Osteoblast (primary cell): ENCODE measurements around the gene TENM3. TPM values are rescaled to one million over a fixed set of nuclear protein-coding genes. Genes with fewer than 3 reads are reported as not detected.

Source experiments
- DNase-seq: peaks from one replicate; pipeline ENCODE4 v3.0.0; 2011; ENCODE audit warnings: low spot score, mixed read lengths; ENCODE audit not compliant: insufficient read length; ENCODE audit errors: missing footprints
- H2AFZ ChIP-seq: 2 replicates; pipeline ENCODE4 v1.6.0; 2011; ENCODE audit warnings: mild to moderate bottlenecking, low read length
- H3K27ac ChIP-seq: 2 replicates; pipeline ENCODE4 v1.5.1; 2011; ENCODE audit warnings: mild to moderate bottlenecking, low read depth, low read length, moderate library complexity
- H3K27me3 ChIP-seq: 2 replicates; pipeline ENCODE4 v1.6.0; 2012; ENCODE audit warnings: mild to moderate bottlenecking, control low read depth, inconsistent platforms, low read length, moderate library complexity; ENCODE audit not compliant: insufficient read depth
- H3K36me3 ChIP-seq: 2 replicates; pipeline ENCODE4 v1.5.1; 2011; ENCODE audit warnings: mild to moderate bottlenecking, low read length, control low read depth, moderate library complexity; ENCODE audit not compliant: insufficient read depth
- H3K4me1 ChIP-seq: 2 replicates; pipeline ENCODE4 v1.5.1; 2011; ENCODE audit warnings: mild to moderate bottlenecking, low read length, control low read depth, moderate library complexity; ENCODE audit not compliant: insufficient read depth
- H3K4me2 ChIP-seq: 2 replicates; pipeline ENCODE4 v1.6.0; 2011; ENCODE audit warnings: mild to moderate bottlenecking, low read length; ENCODE audit not compliant: insufficient read depth
- H3K4me3 ChIP-seq: fragments of 200-600 bp; sonication (generic); 3 replicates; pipeline ENCODE4 v1.5.1; 2012; ENCODE audit warnings: mild to moderate bottlenecking, low read length, inconsistent platforms; ENCODE audit not compliant: insufficient read depth
- H3K79me2 ChIP-seq: 2 replicates; pipeline ENCODE4 v1.6.0; 2012; ENCODE audit warnings: mild to moderate bottlenecking, low read length, control low read depth, inconsistent platforms; ENCODE audit not compliant: insufficient read depth
- H3K9me3 ChIP-seq: 2 replicates; pipeline ENCODE4 v1.5.1; 2011; ENCODE audit warnings: low read depth, low read length, control low read depth
- H4K20me1 ChIP-seq: 2 replicates; pipeline ENCODE4 v1.6.0; 2012; ENCODE audit warnings: mild to moderate bottlenecking, low read length, control low read depth; ENCODE audit not compliant: insufficient read depth
- total RNA-seq: library from RNA; depleted of rRNA; stranded (reverse); fragments of >200 nt; gene quantifications from 2 replicates; pipeline ENCODE4 v1.2.3, GENCODE V29; 2012
- TF ChIP-seq, protein P1 (sequence below): IDR thresholded peaks from 2 replicates; pipeline ENCODE4 v1.5.1; 2011; ENCODE audit warnings: mild to moderate bottlenecking, low read depth, low read length, moderate library complexity; ENCODE audit errors: extremely low read depth

The TENM3 gene
- total RNA-seq, 1 donor = 59.0 TPM

DNA sequence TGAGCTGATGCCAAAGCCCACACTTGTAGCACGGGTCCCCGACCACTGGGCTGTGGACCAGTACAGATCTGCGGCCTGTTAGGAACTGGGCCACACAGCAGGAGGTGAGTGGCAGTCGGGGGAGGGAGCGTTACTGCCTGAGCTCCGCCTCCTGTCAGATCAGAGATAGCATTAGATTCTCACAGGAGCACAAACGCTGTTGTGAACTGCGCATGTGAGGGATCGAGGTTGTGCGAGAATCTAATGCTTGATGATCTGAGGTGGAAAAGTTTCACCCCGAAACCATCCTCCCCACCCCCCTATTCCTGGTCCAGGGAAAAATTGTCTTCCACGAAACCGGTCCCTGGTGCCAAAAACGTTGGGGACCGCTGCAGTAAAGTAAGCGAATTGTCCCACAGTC lies 382.0 kb downstream of the TENM3 start:
- TF ChIP-seq, protein P1, sequence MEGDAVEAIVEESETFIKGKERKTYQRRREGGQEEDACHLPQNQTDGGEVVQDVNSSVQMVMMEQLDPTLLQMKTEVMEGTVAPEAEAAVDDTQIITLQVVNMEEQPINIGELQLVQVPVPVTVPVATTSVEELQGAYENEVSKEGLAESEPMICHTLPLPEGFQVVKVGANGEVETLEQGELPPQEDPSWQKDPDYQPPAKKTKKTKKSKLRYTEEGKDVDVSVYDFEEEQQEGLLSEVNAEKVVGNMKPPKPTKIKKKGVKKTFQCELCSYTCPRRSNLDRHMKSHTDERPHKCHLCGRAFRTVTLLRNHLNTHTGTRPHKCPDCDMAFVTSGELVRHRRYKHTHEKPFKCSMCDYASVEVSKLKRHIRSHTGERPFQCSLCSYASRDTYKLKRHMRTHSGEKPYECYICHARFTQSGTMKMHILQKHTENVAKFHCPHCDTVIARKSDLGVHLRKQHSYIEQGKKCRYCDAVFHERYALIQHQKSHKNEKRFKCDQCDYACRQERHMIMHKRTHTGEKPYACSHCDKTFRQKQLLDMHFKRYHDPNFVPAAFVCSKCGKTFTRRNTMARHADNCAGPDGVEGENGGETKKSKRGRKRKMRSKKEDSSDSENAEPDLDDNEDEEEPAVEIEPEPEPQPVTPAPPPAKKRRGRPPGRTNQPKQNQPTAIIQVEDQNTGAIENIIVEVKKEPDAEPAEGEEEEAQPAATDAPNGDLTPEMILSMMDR = no peak
- Histone ChIP-seq H4K20me1 (no peaks in the 10 kb centered on the region), H3K4me3 (no peak overlapping the region), H3K4me2 (no peak overlapping the region), H3K79me2 (no peaks in the 10 kb centered on the region), H2AFZ (no peak overlapping the region), H3K27me3 (no peaks in the 10 kb centered on the region), H3K27ac (no peak overlapping the region), H3K9me3 (no peaks in the 10 kb centered on the region), H3K4me1 (no peaks in the 10 kb centered on the region), H3K36me3 (no peaks in the 10 kb centered on the region)
- DNase-seq = no peak

DNA sequence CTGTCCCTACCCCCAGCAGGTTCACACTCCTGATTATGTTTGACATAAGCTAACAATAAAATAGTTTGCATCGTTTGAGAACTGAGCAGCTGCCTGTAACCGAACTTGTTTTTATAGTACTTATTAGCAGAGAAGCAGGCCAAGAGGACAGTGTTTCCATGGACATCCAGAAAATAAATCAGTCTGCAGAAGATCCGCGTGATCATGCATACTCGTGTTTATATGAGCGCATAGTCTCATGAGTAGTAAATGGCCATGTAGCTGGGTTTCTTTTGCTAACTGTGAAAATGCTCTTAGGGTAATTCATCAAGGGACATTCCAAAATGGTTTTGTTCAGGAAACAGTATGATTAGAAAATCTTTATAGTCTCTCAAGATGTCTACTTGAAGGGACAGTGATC lies 384.8 kb downstream of the TENM3 start:
- no peak for DNase-seq
- no peak overlapping the region for H3K4me2 ChIP-seq
- no peaks in the 10 kb centered on the region for H3K36me3 ChIP-seq
- H3K4me3 ChIP-seq = no peak overlapping the region
- no peaks in the 10 kb centered on the region for H3K79me2 ChIP-seq
- H4K20me1 ChIP-seq = no peaks in the 10 kb centered on the region
- H3K27ac ChIP-seq = no peak overlapping the region
- no peaks in the 10 kb centered on the region for H3K9me3 ChIP-seq
- TF ChIP-seq, protein P1 = no peak
- H3K27me3 ChIP-seq = no peaks in the 10 kb centered on the region
- H2AFZ ChIP-seq = no peak overlapping the region
- no peaks in the 10 kb centered on the region for H3K4me1 ChIP-seq

- no peak for DNase-seq
- no peaks in the 10 kb centered on the region for H3K27me3 ChIP-seq
- no peak overlapping the region for H3K4me3 ChIP-seq
- no peak overlapping the region for H3K27ac ChIP-seq
- TF ChIP-seq, protein P1 = no peak
- no peaks in the 10 kb centered on the region for H3K36me3 ChIP-seq
- H3K9me3 ChIP-seq = no peaks in the 10 kb centered on the region
- no peak overlapping the region for H2AFZ ChIP-seq
- H3K4me1 ChIP-seq = no peaks in the 10 kb centered on the region
- H4K20me1 ChIP-seq = no peaks in the 10 kb centered on the region
- H3K4me2 ChIP-seq = no peak overlapping the region
- H3K79me2 ChIP-seq = no peaks in the 10 kb centered on the region
Observed at GRCh38 chr4:182628544-182628943, 385.3 kb downstream of the TENM3 start.

DNA sequence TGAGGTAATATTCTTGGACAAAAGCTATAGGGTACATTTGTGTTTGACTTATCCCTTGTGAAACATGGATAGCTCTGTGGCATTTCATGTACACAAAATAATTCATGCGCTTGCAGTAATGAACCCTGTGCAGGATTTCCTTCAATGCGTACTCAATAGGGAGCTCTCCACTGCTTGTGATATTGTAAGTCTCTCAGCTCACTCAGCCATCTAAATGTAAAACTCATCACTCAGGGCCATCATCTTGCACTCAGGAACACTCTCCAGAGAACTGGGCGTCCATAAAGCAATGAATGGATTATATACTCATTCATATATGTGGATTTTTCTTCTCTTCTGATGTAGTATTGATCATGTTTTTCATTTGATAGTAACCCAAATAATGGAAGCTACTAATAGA lies 385.9 kb downstream of the TENM3 start:
- Histone ChIP-seq H4K20me1 (no peaks in the 10 kb centered on the region), H3K4me3 (no peak overlapping the region), H3K79me2 (no peaks in the 10 kb centered on the region), H3K4me1 (no peaks in the 10 kb centered on the region), H3K36me3 (no peaks in the 10 kb centered on the region), H3K27ac (no peak overlapping the region), H3K4me2 (no peak overlapping the region), H3K9me3 (no peaks in the 10 kb centered on the region), H2AFZ (no peak overlapping the region), H3K27me3 (no peaks in the 10 kb centered on the region)
- TF ChIP-seq, protein P1 = no peak
- DNase-seq = no peak
